Bronchial epithelial cell (primary cell): ENCODE data around the gene MYL4. TPM values are rescaled to one million over a fixed set of nuclear protein-coding genes. Genes with fewer than 3 reads are reported as not detected.

Experiments used
- DNase-seq: peaks from one replicate; pipeline ENCODE4 v3.0.0-alpha.2; 2010; ENCODE audit warnings: low read depth
- FAIRE-seq: peaks from 2 replicates; lab custom pipeline; 2011; peaks lifted over from hg19 to GRCh38; lab: Jason Lieb, UNC
- H3K27me3 ChIP-seq: 2 replicates; pipeline ENCODE4 v1.5.1; 2011; ENCODE audit warnings: low read length; ENCODE audit not compliant: control insufficient read depth, insufficient read depth
- H3K36me3 ChIP-seq: 2 replicates; pipeline ENCODE4 v1.5.1; 2011; ENCODE audit warnings: low read length; ENCODE audit not compliant: control insufficient read depth, insufficient read depth
- H3K4me3 ChIP-seq: 2 replicates; pipeline ENCODE4 v1.5.1; 2011; ENCODE audit warnings: mild to moderate bottlenecking, low read depth, low read length, control low read depth
- total RNA-seq: library from RNA; depleted of rRNA; stranded (reverse); fragments of >200 nt; gene quantifications from 2 replicates; pipeline ENCODE4 v1.2.1, GENCODE V29; 2014
- TF ChIP-seq, protein P1 (sequence below): IDR thresholded peaks from 2 replicates; pipeline ENCODE4 v1.5.1; 2011; ENCODE audit warnings: mild to moderate bottlenecking, moderate library complexity, low read length, control low read depth, inconsistent platforms; ENCODE audit not compliant: insufficient read depth, severe bottlenecking

The MYL4 gene
- total RNA-seq, 1 donor from 2014 or later, result not detected

DNA sequence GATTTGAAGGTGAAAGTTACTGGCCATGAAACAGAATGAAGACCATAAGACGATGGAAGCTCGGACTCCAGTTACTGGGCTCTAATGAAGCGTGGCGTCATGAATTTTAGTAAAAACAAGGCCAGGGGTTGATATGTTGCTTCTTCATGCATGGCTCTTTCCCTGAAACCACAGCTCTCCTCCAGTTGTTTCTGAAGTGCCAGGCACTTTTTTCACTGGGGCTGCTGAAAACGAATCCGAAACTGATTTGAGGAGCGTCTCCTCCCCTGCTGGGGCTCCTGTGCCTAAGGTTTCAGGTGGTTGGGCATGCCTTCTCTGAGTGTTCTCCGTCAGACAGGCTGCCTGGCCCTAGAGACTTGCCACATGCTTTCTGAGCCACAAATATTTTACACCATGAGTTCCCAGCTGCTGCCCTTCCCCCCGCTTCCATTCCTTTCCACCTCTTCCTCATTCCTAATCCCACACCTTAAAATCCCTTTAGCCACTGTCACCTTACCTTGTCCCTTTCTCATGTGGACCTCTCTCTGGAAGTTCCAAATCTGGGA is 3.7 kb upstream of the MYL4 start:
- Histone ChIP-seq H3K27me3 (no peaks in the 10 kb centered on the region), H3K4me3 (no peak overlapping the region), H3K36me3 (no peaks in the 10 kb centered on the region)
- DNase-seq, result peak; percentile 64
- TF ChIP-seq, protein P1, sequence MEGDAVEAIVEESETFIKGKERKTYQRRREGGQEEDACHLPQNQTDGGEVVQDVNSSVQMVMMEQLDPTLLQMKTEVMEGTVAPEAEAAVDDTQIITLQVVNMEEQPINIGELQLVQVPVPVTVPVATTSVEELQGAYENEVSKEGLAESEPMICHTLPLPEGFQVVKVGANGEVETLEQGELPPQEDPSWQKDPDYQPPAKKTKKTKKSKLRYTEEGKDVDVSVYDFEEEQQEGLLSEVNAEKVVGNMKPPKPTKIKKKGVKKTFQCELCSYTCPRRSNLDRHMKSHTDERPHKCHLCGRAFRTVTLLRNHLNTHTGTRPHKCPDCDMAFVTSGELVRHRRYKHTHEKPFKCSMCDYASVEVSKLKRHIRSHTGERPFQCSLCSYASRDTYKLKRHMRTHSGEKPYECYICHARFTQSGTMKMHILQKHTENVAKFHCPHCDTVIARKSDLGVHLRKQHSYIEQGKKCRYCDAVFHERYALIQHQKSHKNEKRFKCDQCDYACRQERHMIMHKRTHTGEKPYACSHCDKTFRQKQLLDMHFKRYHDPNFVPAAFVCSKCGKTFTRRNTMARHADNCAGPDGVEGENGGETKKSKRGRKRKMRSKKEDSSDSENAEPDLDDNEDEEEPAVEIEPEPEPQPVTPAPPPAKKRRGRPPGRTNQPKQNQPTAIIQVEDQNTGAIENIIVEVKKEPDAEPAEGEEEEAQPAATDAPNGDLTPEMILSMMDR, result no peak
- FAIRE-seq, result no peak

DNA sequence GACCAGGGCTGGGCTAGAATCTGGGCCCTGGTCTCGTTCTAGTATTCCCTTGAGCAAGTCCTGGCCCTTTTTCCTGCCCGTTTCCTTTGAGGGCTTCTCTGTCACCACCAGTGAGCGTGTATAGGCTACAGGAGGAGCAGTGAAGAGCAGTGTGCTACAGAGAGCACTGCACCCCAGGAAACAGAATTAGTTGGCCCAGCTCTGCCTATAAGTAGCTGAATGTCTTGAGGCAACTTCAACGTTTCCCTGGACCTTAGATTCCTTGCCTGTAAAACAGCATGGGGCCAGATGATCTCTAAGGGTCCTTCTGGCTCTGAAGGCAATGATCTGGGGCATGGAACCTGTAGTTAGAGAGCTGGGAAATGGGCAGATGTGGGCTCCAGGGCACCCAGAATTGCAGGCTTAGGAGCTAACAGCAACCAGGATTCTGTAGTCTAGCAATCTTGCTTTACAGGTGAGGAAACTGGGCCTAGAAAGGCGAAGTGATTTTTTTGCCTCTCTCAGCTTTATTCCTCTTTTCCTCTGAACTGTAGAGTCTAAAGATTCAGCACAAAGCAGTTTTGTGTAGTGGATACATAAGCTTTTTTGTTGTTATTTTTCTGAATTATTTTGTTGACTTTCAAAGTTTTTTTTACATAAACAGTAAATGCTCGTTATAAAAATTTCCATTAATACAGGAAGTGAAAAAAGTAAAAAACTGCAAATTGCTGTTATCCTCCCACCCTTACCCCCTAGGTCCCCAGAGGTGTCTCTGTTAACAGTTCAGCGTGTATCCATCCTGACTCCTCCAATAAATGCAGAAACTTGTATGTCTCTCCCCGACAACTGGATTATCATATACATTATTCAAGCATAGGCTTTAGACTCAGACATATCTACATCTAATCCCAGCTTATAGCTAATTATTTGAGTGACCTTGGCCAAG is 1.7 kb upstream of the MYL4 start:
- no peak for FAIRE-seq

DNA sequence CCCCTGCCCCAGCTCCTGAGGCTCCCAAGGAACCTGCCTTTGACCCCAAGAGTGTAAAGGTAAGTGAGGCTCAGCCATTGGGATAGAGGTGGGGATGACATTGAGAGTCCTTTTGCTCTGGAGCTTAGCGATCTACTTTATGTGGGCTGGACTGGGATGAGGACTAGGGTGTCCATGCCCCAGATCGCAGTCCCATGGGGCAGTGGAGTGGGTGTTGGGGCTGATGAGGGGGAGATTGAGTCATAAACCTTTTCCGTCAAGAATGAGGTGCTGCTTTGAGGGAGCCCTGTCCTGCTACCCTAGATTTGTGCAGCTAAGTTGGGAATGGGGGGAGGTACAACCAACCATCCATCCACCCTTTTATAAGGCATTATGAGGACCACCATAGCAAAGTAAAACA is 351 bp downstream of the MYL4 start:
- Histone ChIP-seq H3K27me3 (no peaks in the 10 kb centered on the region), H3K36me3 (no peaks in the 10 kb centered on the region), H3K4me3 (no peak overlapping the region)
- TF ChIP-seq, protein P1, result no peak
- DNase-seq (no peak), FAIRE-seq (no peak)

More for the DNA sequence above, 1.7 kb upstream of the MYL4 start:
- no peak for DNase-seq
- Histone ChIP-seq H3K36me3 (no peaks in the 10 kb centered on the region), H3K4me3 (no peak overlapping the region), H3K27me3 (no peaks in the 10 kb centered on the region)
- TF ChIP-seq, protein P1, result no peak

DNA sequence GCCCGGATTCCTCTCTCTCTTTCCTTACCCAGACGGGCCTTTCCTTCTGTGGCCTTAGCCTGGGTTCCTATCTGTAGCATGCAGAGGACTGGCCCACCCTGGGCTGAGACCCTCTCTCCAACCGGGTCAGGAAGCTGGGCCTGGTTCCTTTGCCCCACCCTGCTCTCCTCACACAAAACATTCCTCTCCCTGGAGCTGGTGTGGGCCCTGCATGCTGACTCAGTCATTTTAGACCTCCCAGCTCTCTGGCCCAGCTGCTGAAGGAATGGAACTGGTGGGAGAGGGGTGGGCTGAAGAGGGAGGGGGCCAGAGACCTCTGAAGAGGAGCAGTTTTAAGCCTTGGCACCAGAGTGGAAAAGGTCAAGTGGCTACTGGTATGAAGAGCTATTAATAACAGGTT is 957 bp downstream of the MYL4 start:
- no peak overlapping the region for H3K4me3 ChIP-seq
- DNase-seq (no peak), FAIRE-seq (no peak)
- no peaks in the 10 kb centered on the region for H3K27me3 ChIP-seq
- no peaks in the 10 kb centered on the region for H3K36me3 ChIP-seq
- TF ChIP-seq, protein P1, result no peak

DNA sequence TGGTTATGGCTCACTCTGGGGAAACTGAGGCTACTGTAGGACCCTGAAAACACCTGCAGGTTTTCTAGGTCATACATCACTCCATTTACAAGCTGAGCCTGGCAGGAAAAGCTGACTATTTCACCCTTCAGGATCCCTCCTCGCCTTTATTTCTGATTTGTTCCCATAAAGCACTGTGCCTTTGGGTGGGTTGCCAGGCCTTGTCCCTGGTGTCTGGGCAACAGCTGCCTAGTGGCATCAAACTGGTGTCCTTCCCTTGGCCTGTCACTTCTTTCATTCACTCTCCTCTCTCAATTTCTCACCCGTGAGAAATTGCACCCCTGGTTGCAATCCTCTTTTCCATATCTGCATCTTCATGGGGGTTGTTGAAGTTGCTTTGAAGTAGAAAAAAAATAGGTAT is 1.6 kb downstream of the MYL4 start:
- Histone ChIP-seq H3K27me3 (no peaks in the 10 kb centered on the region), H3K36me3 (no peaks in the 10 kb centered on the region), H3K4me3 (no peak overlapping the region)
- FAIRE-seq (no peak), DNase-seq (no peak)
- TF ChIP-seq, protein P1, result no peak
